RPMI7951 (cell line): ENCODE results near the gene GLIS1. TPM values are rescaled to one million over a fixed set of nuclear protein-coding genes. Genes with fewer than 3 reads are reported as not detected.

Experiments
- DNase-seq: peaks from one replicate; pipeline ENCODE4 v3.0.0-alpha.2; 2012; ENCODE audit warnings: low read depth
- total RNA-seq: library from RNA; depleted of rRNA; stranded (reverse); fragments of >200 nt; shearing (Covaris generic); gene quantifications from 2 replicates; pipeline ENCODE4 v1.2.3, GENCODE V29; 2014

Gene GLIS1
- total RNA-seq, 1 experiment from 2014 or later: 1.9 TPM

- no peak for DNase-seq
These were observed 20.5 kb downstream of the GLIS1 start for GRCh38 chr1:53718443-53718842.

GRCh38 chr1:53717025-53717804 is 21.7 kb downstream of the GLIS1 start:
- no peak for DNase-seq

GRCh38 chr1:53716150-53716549 is 22.8 kb downstream of the GLIS1 start:
- DNase-seq: no peak

GRCh38 chr1:53715478-53715877 is 23.5 kb downstream of the GLIS1 start:
- DNase-seq: peak; percentile 23

- no peak for DNase-seq
These were observed 26.7 kb downstream of the GLIS1 start for GRCh38 chr1:53712276-53712675.

- no peak for DNase-seq
These were observed 28.4 kb downstream of the GLIS1 start for GRCh38 chr1:53710584-53710983.

- no peak for DNase-seq
These were observed 30.3 kb downstream of the GLIS1 start for GRCh38 chr1:53708687-53709086.

GRCh38 chr1:53706356-53706755 is 32.6 kb downstream of the GLIS1 start:
- DNase-seq: no peak

GRCh38 chr1:53705446-53706096 is 33.4 kb downstream of the GLIS1 start:
- no peak for DNase-seq

- DNase-seq: no peak
These were observed 34.0 kb downstream of the GLIS1 start for GRCh38 chr1:53704804-53705445.

- no peak for DNase-seq
These were observed 34.7 kb downstream of the GLIS1 start for GRCh38 chr1:53704304-53704703.

GRCh38 chr1:53703174-53703573 is 35.8 kb downstream of the GLIS1 start:
- DNase-seq: no peak

- DNase-seq: no peak
These were observed 36.6 kb downstream of the GLIS1 start for GRCh38 chr1:53702341-53702740.

GRCh38 chr1:53700776-53701175 is 38.2 kb downstream of the GLIS1 start:
- DNase-seq: no peak

- DNase-seq: no peak
These were observed 39.0 kb downstream of the GLIS1 start for GRCh38 chr1:53699981-53700380.

GRCh38 chr1:53698384-53698980 is 40.5 kb downstream of the GLIS1 start:
- DNase-seq: no peak

- DNase-seq: peak; percentile 71
These were observed 41.1 kb downstream of the GLIS1 start for GRCh38 chr1:53697721-53698383.

GRCh38 chr1:53696990-53697389 is 42.0 kb downstream of the GLIS1 start:
- DNase-seq: no peak

- DNase-seq: no peak
These were observed 42.4 kb downstream of the GLIS1 start for GRCh38 chr1:53696571-53696970.

GRCh38 chr1:53696051-53696450 is 42.9 kb downstream of the GLIS1 start:
- DNase-seq: no peak

GRCh38 chr1:53695116-53695515 is 43.8 kb downstream of the GLIS1 start:
- no peak for DNase-seq

- DNase-seq: no peak
These were observed 44.3 kb downstream of the GLIS1 start for GRCh38 chr1:53694718-53695091.
